HG03045 (cell line): ENCODE measurements around the gene AOAH.
"Not testable (repeated sequence)": the region's sequence is repeated elsewhere in the genome, so short reads cannot be mapped to it uniquely, and the experiment has no call there.

ENCODE experiments used
- ATAC-seq: cut with Tn5 transposase; IDR thresholded peaks from one replicate; pipeline ENCODE4 v1.9.1; 2021; ENCODE audit warnings: mild to moderate bottlenecking, moderate library complexity; ENCODE audit not compliant: unreplicated experiment

Gene AOAH

GRCh38 chr7:36736899-36737211 is 12.6 kb upstream of the AOAH start:
- no peak for ATAC-seq

DNA sequence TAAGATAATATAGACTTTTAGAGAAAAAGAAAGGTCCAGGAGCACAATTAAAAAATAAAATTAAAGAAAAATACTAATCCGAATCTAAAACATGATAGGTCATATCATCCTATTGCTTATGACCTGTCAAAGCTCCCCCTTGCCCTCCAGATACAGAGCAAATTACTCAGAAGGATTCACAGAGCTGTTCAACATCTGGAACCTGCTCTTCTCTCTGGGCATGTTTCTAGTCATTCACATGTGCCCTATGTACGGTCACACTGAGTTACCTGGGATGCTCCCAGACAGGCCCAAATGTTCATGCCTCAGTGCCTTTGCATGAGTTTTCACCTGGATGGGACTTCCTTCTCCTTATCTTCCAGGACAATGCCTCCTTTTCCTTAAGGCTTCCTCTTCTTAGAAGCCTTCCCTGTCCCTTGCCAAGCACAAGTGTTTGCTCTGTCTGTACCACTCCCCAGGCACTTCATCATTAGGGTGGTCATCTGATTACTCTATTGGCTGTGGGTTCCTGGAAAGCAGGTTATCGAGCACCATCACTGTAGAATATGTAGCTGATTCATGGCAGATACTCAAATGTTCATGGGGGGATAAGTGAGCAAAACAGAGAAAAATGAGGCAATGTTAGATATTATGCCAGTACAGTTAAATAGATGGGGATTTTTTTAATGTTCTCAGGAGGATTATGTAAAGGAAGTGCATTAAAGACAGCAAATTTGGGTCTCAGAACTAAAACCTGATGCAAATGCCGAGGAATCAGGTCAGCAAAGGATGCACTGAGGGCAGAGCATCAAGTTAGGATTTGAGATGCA is 12.0 kb upstream of the AOAH start:
- ATAC-seq, result peak; percentile 90

DNA sequence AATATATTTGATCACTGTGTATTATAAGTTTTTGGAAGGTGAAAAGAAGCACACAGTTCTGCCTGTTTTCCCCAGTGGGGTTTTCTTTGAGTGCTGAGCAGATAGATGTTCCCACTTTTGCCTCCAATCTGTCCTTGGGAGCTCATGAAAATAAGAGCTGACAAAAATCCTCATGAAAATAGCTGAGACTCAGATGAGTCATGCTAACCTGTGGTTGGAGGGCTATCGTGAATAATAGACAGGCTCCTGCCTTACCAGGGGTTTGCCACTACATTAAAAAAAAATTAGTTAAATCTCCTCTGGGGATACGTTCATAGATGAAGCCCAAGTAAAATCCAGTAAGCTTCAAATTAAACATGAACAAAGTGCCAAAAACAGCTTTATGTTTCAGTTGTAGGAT is 10.9 kb upstream of the AOAH start:
- no peak for ATAC-seq

DNA sequence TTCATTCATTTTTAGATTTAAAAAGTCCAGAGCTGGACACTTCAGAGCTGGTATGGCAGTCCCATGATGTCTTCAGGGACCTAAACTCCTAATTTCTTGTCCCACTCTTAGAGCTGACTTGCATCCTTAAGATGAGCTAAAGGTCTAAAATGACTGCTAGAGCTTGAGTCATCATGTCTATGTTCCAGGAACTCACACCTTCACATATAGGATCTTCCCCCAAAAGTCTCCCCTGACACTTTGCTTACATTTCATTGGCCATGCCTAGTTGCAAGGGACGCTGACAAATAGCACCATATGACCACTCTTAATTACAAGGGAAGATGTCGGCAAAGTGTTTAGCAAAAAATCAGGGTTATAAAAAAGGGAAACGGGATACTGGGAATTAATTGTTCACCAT is 10.4 kb upstream of the AOAH start:
- no peak for ATAC-seq

DNA sequence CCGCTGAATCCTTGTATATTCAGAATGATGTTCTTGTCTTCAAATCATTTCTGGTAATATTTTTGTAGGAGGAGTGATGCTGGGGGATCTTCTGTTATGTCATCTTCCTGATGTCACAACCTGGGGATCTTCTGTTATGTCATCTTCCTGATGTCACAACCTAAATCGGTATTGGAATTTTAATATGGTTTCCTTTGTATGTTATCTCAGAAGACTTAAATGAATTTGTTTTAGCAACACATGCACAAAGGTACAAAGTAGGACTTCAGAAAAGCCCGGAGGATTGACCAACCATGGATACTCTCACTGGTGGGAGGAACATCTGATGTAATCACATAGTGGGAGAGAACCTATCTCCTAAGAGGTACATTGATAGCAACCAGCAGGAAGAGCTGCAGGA is 9.1 kb upstream of the AOAH start:
- ATAC-seq, result no peak

GRCh38 chr7:36732806-36733205 is 8.5 kb upstream of the AOAH start:
- ATAC-seq, result no peak

DNA sequence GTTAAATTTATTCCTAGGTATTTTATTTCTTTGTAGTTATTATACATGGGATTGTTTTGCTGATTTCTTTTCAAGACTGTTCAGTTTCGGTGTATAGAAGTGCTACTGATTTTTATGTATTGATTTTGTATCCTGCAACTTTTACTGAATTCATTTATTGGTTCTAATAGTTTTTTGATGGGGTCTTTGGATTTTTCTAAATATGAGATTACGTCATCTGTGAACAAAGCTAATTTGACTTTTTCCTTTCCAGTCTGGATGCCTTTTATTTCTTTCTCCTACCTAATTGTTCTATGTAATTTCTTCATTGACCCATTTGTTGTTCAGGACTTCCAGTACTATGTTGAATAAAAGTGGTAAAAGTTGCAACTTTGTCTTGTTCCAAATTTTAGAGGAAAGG is 5.8 kb upstream of the AOAH start:
- ATAC-seq, result no peak

- no peak for ATAC-seq
These were observed 3.8 kb upstream of the AOAH start for GRCh38 chr7:36728143-36728542.

DNA sequence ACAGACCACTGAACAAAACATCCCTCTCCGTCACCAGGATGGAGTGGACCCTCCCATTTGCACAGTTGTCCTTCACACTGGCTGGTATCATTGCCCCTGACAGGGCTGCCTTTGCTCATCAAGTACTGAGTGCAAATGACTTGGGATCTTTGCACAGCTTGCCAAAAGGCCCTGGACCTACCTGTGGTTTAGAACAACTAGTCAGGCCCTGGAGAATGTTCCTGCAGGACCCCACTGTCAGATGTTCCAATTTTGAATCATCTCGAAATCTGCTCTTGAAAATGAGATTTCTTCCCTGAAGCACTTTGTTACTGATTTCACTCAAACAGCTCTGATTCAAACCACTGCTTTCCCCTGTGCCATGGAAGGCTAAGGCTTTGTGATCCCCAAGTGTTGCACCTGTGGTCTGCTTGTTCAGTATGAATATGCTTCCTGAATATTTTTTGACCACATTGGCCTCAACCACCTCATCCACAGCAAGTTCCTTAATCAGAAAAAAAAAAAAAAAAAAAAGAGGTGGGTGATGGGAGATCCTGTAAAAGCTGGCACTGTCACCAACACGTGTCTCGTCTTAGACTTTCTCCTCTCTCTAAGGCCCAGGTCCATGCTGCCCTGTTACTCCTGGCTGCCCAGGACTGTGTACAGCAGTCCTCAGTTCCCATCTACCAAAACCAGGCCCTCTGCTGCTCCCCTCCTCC is 2.7 kb upstream of the AOAH start:
- ATAC-seq, result no peak

GRCh38 chr7:36726311-36726710 is 2.0 kb upstream of the AOAH start:
- ATAC-seq, result no peak

DNA sequence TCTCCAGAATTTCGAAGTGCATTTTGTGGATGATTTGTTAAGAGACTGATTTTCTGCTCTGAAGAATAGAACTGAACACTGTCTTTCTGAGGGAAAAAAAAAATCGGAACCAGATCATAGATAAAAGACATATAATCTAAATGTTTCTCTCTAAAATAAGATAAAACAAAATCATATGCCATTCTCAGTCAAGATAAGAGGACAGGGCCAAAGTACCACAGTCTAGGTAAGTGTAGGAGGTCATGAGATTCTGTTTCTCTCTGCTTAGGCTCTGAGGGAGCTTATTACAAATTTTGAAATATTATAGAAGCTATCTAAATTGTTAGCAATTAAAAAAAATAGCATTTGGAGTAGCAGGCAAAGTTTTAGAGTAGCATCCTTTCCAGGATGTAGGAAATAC is 702 bp upstream of the AOAH start:
- ATAC-seq, result no peak

- no peak for ATAC-seq
These were observed 1.0 kb downstream of the AOAH start for GRCh38 chr7:36723291-36723690.

DNA sequence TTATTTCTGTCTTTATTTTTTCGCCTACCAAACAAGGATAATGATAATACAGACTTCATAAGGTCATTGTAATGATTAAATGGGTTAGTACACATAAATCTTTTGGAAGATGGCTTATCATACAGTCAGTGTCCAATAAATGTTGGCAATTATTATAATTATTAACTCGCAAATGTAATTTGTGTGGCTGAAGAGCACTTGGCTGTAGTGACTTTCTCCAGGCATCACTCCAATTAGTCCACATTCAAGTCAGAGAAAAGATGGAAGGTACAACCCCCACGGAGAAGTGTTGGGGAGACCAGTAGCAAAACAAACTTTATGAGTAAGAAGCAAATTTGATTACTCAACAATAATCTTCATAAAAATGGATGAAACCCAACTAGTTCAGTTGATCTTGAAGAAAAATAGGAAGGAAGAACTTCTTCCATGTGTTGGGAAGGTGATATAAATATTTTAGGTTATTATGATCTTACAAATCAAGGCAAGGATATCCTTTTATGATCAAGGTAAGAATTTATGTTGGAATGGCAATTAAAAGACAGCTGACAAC is 5.1 kb downstream of the AOAH start:
- ATAC-seq, result no peak

DNA sequence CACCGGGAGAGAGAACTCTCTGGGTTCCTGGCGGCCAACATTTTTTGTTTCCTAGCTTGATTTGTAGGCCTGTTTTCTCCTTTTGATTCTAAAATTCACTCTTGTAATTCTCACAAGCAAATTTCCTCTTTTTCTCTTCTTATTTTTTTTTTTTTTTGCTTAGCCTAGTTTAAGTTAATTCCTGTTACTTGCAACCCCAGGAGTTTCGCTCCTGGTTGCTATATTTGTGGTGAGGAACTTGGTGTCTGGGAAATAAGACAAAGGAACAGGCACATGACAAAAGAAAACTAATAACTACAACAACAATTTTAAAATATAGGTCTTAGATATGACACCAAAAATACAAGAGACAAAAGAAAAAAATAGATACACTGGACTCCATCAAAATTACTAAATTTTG is 6.7 kb downstream of the AOAH start:
- no peak for ATAC-seq

DNA sequence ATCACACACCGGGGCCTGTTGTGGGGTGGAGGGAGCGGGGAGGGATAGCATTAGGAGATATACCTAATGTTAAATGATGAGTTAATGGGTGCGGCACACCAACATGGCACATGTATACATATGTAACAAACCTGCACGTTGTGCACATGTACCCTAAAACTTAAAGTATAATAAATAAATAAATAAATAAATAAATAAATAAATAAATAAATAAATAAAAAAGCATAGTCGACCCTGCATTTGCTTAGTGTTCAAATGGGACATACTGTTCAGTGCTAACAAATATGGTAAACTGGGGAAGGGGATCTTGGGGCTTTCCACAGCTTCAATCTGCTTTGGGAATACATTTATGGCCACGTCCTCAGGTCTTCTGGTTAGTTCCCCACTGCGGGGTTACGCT is 7.5 kb downstream of the AOAH start:
- ATAC-seq, result not testable (repeated sequence)

DNA sequence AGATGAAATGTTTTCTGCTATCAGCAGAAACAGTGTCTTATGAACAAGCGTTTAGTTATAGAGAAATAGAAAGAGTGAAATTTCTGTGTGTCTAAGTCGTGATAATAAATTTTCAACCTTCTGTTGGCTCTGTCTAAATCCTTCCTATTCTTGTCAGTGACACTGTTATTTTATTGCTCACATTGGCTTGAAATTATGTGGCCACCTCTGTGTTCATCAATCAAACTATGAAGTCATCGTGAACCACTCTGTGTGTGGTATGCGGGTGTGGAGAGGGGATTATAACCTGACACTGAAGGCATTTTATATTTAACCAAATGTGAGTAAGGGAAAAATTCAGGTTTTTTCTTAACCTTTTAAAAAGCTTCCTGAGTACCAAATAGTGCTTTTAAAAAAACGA is 12.3 kb downstream of the AOAH start:
- no peak for ATAC-seq

- ATAC-seq, result no peak
These were observed 13.0 kb downstream of the AOAH start for GRCh38 chr7:36711256-36711655.

- ATAC-seq, result no peak
These were observed 14.0 kb downstream of the AOAH start for GRCh38 chr7:36710186-36710791.

GRCh38 chr7:36708767-36709166 is 15.5 kb downstream of the AOAH start:
- ATAC-seq, result no peak

DNA sequence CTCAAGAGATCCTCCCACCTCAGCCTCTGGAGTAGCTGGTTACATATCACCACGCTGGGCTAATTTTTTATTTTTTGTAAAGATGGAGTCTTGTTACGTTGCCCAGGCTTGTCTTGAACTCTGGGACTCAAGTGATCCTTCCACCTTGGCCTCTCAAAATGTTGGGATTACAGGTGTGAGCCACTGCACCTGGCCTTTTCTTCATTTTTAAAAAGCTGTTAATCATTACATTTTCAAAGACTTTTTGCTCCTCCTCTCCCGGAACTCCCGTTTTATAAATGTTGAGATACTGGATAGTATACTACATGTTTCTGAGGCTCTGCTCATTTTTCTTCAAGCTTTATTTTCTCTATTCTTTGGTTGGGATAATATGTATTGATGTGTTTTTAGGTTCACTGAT is 16.4 kb downstream of the AOAH start:
- ATAC-seq, result no peak

GRCh38 chr7:36707465-36707864 is 16.8 kb downstream of the AOAH start:
- no peak for ATAC-seq

- not testable (repeated sequence) for ATAC-seq
These were observed 20.4 kb downstream of the AOAH start for GRCh38 chr7:36703860-36704259.
